ENCODE results near the gene GRB10. TPM values are rescaled to one million over a fixed set of nuclear protein-coding genes. Genes with fewer than 3 reads are reported as not detected.
"Not testable (repeated sequence)": the region's sequence is repeated elsewhere in the genome, so short reads cannot be mapped to it uniquely, and the experiment has no call there.

The GRB10 gene
- total RNA-seq, 2 donors from 2014 or later, result 0.48 to 2.5 TPM

DNA sequence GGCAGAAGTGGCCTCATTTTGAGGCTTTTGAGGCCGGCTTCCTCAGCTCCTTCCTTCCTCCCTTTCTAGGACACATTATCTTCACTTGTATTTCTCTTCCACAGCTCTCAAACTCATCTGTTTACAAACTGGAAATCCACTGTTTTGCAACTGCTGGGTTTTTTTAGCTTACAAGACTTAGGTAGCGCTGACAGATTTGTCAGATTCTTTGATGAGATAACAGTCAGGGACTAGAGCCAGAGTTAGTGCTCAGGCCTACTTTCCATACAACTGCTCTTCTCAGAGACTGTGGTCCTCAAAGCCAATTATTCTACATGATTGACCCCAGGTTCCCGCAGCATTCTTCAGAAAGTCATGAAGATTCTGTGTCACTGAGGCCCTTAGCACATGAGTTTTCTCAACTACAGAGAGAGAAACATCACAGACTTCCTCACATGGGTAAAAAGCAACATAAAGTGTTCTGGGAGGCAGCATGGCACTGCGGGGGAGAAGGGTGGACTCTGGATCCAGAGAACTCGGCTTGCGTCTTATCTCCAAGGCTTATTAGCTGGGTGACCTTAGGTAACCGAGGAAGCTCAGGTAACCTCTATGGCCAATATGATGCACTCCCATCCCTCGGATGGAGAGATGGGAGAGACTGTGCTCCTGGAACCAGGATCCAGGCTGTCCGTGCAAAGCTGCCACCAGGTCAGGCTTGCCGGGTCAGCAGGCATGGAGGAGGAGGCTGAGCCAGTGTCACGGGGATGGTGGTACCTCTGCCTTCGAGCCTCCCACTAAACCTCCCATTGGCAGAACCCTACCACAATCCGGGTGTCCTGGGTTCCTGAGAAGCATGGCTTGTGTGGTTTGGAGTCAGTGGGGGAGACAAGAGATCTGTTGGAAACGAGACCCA lies 228.0 kb downstream of the GRB10 start:
- no peaks in the 10 kb centered on the region for H3K9me3 Mint-ChIP-seq
- no peaks in the 10 kb centered on the region for H3K36me3 Mint-ChIP-seq
- no peaks in the 10 kb centered on the region for H3K4me1 Mint-ChIP-seq (ENCODE audit: low read depth in 2 of 2)
- DNase-seq (ENCODE audit: low spot score) (no peak), ATAC-seq (no peak)
- no peak overlapping the region for H3K4me3 Mint-ChIP-seq
- no peak overlapping the region for H3K27ac Mint-ChIP-seq
- H3K27me3 Mint-ChIP-seq, result peaks cover 19 to 38% of the 10 kb centered on the region in 2 donors

DNA sequence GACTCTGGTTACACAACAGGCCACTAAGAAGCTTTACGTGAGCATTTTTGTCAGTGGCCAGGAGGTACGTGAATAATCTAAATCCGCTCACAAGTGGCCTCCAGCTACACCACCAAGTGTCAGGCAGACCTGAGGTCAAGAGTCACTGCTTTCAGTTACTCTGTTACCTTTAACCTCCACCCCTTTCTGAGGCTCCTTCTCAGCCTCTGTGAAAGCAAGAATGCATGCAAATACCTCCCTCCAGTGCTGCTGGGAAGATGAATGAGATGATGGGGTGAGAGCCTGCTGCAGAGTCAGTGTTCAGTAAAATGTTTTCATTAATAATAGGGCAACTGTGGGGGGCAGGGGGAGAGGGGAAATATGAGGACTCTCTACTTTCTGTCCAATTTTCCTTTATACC lies 228.7 kb downstream of the GRB10 start:
- no peaks in the 10 kb centered on the region for H3K36me3 Mint-ChIP-seq
- H3K9me3 Mint-ChIP-seq, result no peaks in the 10 kb centered on the region
- H3K27ac Mint-ChIP-seq, result no peak overlapping the region
- peaks cover 16 to 35% of the 10 kb centered on the region in 2 donors for H3K27me3 Mint-ChIP-seq
- no peaks in the 10 kb centered on the region for H3K4me1 Mint-ChIP-seq (ENCODE audit: low read depth in 2 of 2)
- no peak overlapping the region for H3K4me3 Mint-ChIP-seq
- ATAC-seq, result no peak
- DNase-seq (ENCODE audit: low spot score), result no peak

DNA sequence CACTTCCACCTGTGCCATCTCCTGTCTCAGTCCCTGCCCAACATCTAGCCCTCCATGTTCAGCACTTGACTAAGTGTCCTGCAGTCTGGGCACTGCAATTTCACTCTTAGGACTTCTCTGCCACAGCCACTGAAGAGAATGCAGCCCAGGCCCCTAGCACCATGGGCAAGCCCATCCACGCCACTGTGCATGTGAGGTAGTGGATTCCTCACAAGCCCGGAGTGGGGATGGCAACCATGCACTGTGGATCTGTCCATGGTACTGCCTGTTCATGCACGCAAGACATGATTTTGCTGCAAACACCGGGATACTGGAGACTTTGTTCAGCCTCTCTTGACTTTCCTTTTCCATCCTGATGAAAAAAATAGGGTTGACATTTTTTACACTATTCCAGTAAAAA lies 229.8 kb downstream of the GRB10 start:
- ATAC-seq (no peak), DNase-seq (ENCODE audit: low spot score) (no peak)
- Mint-ChIP-seq H3K36me3 (no peaks in the 10 kb centered on the region), H3K4me1 (ENCODE audit: low read depth in 2 of 2) (no peaks in the 10 kb centered on the region), H3K27me3 (peaks cover 15 to 27% of the 10 kb centered on the region in 2 donors), H3K27ac (no peak overlapping the region), H3K9me3 (no peaks in the 10 kb centered on the region), H3K4me3 (no peak overlapping the region)

DNA sequence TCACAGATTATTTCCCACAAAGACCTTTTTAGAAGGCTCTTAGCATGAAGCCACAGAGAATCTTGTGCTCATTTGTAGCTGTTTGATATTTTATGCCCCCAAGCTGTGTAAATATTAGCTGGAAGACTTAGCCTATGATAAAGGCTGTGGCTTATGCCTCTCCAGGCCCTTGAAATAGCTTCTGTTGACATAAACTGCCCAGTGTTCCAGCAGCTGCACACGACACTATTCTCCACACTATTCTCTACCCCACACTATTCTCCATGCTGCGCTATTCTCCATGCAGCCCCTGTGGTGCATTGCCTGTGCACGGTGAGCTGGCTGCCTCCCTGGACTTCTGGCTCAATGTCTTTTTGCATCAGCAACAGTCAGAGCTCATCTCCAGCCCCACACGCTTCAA lies 230.6 kb downstream of the GRB10 start:
- no peaks in the 10 kb centered on the region for H3K36me3 Mint-ChIP-seq
- ATAC-seq (no peak), DNase-seq (ENCODE audit: low spot score) (no peak)
- H3K4me1 Mint-ChIP-seq (ENCODE audit: low read depth in 2 of 2), result no peaks in the 10 kb centered on the region
- H3K4me3 Mint-ChIP-seq, result no peak overlapping the region
- H3K27ac Mint-ChIP-seq, result no peak overlapping the region
- no peaks in the 10 kb centered on the region for H3K9me3 Mint-ChIP-seq
- peaks cover 15 to 24% of the 10 kb centered on the region in 2 donors for H3K27me3 Mint-ChIP-seq

DNA sequence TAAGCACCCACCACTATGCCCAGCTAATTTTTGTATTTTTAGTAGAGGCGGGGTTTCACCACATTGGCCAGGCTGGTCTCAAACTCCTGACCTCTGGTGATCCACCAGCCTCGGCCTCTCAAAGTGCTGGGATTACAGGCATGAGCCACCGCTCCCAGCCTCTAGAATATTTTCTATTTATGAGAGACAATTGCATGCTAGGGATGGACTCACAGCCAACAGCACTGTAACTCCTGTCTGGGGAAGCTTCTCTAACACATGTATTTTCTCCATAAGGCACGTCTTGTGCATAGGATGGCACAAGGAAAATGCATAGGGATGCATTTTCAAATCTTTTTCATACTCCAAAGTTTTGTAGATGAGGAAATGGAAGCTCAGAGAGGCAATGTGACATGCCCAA lies 237.1 kb downstream of the GRB10 start:
- not testable (repeated sequence) for H3K36me3 Mint-ChIP-seq; DNase-seq (ENCODE audit: low spot score); H3K4me3 Mint-ChIP-seq; H3K27me3 Mint-ChIP-seq; ATAC-seq; H3K27ac Mint-ChIP-seq; H3K9me3 Mint-ChIP-seq; H3K4me1 Mint-ChIP-seq (ENCODE audit: low read depth in 2 of 2)

DNA sequence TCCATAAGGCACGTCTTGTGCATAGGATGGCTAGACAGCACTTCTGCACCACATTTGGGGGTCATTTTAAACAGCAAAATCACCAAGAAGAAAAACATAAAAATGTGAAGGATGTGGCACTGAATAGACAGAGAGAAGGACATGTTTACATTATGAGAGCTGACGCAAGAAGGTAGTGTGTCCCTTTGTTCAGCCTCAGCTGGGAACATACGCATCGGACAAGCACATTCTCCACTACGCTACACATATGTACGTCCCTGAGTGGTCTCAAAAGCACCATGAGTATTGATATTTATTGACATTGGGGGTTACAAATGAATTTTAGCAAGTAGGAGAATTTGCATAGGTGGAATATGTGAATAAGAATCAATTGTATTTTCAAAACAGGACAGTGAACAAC lies 237.7 kb downstream of the GRB10 start:
- Mint-ChIP-seq H3K9me3 (no peaks in the 10 kb centered on the region), H3K4me3 (no peak overlapping the region), H3K4me1 (ENCODE audit: low read depth in 2 of 2) (no peaks in the 10 kb centered on the region), H3K27ac (no peak overlapping the region), H3K36me3 (no peaks in the 10 kb centered on the region), H3K27me3 (peaks cover 0 to 9% of the 10 kb centered on the region in 2 donors)
- DNase-seq (ENCODE audit: low spot score), result no peak
- no peak for ATAC-seq

DNA sequence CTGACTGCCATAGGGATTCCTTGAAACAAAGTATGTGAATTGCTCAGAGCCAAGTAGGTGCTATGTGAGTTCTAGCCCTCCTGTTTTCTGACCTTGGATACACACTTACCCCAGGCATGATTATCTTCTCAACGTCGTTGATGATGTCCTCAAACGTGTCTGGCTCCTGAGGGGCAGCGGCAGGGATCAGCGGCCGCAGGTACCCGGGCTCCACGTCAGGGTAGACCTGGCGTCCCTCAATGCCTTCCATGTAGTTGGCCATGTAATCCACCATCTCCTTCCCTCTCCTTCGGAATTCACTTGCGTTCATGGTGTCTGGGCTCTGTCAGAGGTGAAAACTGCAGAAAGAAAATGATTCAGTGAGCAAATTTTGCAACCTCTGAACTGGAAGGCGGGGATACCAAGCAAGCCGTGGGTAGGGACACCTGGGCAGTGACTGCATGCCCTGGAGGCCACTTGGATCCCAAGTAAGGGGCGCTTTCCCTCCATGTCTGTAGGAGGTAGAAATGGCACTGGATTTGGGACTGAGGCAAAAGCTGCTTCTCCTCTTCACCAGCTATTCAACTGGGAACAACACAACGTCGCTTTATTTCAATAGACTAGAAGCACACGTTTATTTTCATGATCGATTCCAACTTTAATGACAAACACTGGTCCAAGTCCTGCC lies 238.8 kb downstream of the GRB10 start:
- H3K27me3 Mint-ChIP-seq, result peaks cover 0 to 9% of the 10 kb centered on the region in 2 donors
- no peak overlapping the region for H3K4me3 Mint-ChIP-seq
- no peaks in the 10 kb centered on the region for H3K9me3 Mint-ChIP-seq
- H3K4me1 Mint-ChIP-seq (ENCODE audit: low read depth in 2 of 2), result no peaks in the 10 kb centered on the region
- H3K27ac Mint-ChIP-seq, result no peak overlapping the region
- DNase-seq (ENCODE audit: low spot score) (no peak), ATAC-seq (no peak)
- H3K36me3 Mint-ChIP-seq, result no peaks in the 10 kb centered on the region

DNA sequence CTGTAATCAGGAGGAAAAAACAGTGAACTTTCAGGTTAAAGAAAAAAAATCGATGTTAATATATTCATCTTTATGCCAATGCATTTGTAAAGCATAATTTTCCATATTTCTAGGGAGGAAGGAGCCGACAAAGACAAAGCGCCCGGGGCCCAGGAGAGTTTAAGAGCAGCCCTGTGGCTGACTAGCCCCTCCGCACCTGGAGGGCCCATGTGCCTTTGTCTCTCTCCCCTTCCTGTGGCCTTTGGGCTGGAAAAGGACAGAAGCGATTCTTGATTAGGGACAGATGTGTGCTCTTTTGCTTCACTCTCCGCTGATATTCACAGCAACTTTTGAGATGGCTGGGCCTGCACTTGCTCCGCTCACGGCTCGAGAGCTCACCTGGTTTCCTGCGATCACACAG lies 240.6 kb downstream of the GRB10 start:
- Mint-ChIP-seq H3K27me3 (peaks cover 0 to 6% of the 10 kb centered on the region in 2 donors), H3K4me3 (no peak overlapping the region), H3K36me3 (no peaks in the 10 kb centered on the region), H3K9me3 (no peaks in the 10 kb centered on the region), H3K27ac (no peak overlapping the region), H3K4me1 (ENCODE audit: low read depth in 2 of 2) (no peaks in the 10 kb centered on the region)
- ATAC-seq (no peak), DNase-seq (ENCODE audit: low spot score) (no peak)

DNA sequence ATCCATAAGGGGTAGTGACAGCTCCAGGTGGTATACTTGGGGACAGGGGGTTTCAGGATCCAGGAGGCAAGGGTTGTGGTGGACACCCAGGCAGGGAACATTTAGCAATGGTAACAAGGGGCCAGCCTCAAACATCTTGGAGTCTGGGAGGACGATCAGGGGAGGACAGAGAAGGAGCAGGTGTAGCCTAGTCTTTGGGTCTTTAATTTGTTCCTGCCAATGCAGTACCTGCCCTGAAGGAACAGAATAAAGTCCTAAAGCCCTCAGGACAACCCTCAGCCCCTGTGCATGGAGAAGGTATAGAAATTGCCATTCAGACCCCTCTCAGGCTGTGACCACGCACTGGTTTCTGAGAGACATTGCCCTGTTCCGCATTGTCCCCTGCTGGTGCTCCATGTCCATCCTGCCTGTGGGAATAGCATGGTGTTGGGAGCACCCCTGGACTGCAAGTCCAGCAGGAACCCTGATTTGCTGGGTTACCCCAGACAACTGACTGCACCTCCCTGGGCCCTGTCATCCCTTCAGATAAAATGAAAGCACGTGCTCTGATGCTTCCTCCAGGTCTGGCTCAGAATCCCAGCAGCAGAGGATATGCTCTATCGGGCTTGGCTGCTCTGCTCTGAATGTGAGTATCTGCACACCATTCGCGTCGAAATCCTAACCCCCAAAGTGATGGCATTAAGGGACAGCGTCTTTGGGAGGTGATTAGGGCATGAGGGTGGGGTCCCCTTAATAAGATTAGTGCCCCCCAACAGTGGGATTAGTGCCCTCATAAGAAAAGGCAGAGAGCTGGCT lies 241.7 kb downstream of the GRB10 start:
- Mint-ChIP-seq H3K4me1 (ENCODE audit: low read depth in 2 of 2) (no peaks in the 10 kb centered on the region), H3K36me3 (no peaks in the 10 kb centered on the region), H3K27ac (no peak overlapping the region), H3K27me3 (peaks cover 0 to 4% of the 10 kb centered on the region in 2 donors), H3K9me3 (no peaks in the 10 kb centered on the region), H3K4me3 (no peak overlapping the region)
- ATAC-seq (no peak), DNase-seq (ENCODE audit: low spot score) (no peak)

Other genes with a start within 250 kb of the GRB10 start
- gene DDC, start 217.5 kb downstream of the GRB10 start, total RNA-seq, result not detected

Data from natural killer cell treated with Interleukin-12 subunit alpha and Interleukin-12 subunit beta and Interleukin-15 and Interleukin-18, amount 100 ng/mL, for 72 hours (primary cell).